Fibroblast of skin of right biceps (primary cell): ENCODE measurements around the gene HAND2.
A peak's percentile ranks its signal among the peaks of the same experiment; 100 is the strongest.

Source experiments
- DNase-seq: peaks from one replicate; pipeline ENCODE4 v3.0.0-alpha.2; 2013

HAND2 gene

GRCh38 chr4:173529477-173530325, at the start of gene HAND2:
Gene HAND2, minus strand, starts transcription at chr4:173530229. Its CDS starts 940 bp downstream, at chr4:173529289.
- peak; percentile 81 for DNase-seq

- no peak for DNase-seq
Observed at GRCh38 chr4:173578956-173579355, 48.9 kb upstream of the HAND2 start.

- DNase-seq: no peak
Observed at GRCh38 chr4:173577963-173578362, 47.9 kb upstream of the HAND2 start.

GRCh38 chr4:173575482-173576152, 45.6 kb upstream of the HAND2 start:
- DNase-seq: no peak

- no peak for DNase-seq
Observed at GRCh38 chr4:173573725-173574124, 43.7 kb upstream of the HAND2 start.

GRCh38 chr4:173573286-173573685, 43.3 kb upstream of the HAND2 start:
- no peak for DNase-seq

GRCh38 chr4:173572493-173573129, 42.6 kb upstream of the HAND2 start:
- no peak for DNase-seq

- no peak for DNase-seq
Observed at GRCh38 chr4:173571620-173572019, 41.6 kb upstream of the HAND2 start.

- no peak for DNase-seq
Observed at GRCh38 chr4:173565281-173565680, 35.3 kb upstream of the HAND2 start.

GRCh38 chr4:173564461-173564860, 34.4 kb upstream of the HAND2 start:
- no peak for DNase-seq

- no peak for DNase-seq
Observed at GRCh38 chr4:173560896-173561295, 30.9 kb upstream of the HAND2 start.

GRCh38 chr4:173556398-173557131, 26.5 kb upstream of the HAND2 start:
- DNase-seq: no peak

- DNase-seq: no peak
Observed at GRCh38 chr4:173547889-173548288, 17.9 kb upstream of the HAND2 start.

- no peak for DNase-seq
Observed at GRCh38 chr4:173546776-173547175, 16.7 kb upstream of the HAND2 start.

GRCh38 chr4:173545440-173545839, 15.4 kb upstream of the HAND2 start:
- no peak for DNase-seq

GRCh38 chr4:173543266-173543665, 13.2 kb upstream of the HAND2 start:
- no peak for DNase-seq

- DNase-seq: no peak
Observed at GRCh38 chr4:173539986-173540385, 10.0 kb upstream of the HAND2 start.

- DNase-seq: no peak
Observed at GRCh38 chr4:173538909-173539445, 8.9 kb upstream of the HAND2 start.

GRCh38 chr4:173538148-173538908, 8.3 kb upstream of the HAND2 start:
- no peak for DNase-seq

- DNase-seq: no peak
Observed at GRCh38 chr4:173537613-173538147, 7.7 kb upstream of the HAND2 start.

- no peak for DNase-seq
Observed at GRCh38 chr4:173536808-173537429, 6.9 kb upstream of the HAND2 start.
